ENCODE results near the gene CCHCR1.

The CCHCR1 gene

DNA sequence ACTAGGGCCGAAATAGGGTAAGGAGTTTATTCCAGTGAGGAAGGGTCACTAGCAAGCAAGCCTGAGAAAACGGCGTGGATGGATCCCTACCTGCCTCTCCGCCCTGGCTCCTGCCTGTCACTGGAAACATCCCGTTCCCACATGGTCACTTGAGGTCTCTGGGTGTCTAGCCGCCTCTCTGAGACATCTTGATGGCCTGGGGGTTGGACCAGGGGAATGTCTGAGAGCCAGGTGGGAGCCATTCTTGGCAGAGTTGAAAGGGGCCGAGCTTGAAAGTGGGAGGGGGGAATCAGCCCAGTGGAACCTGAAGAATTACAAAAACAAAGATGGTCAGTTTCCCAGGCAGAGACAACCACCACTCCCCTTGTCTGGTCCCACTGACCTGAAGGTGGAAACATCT is 961 bp downstream of the CCHCR1 start:
- DNase-seq (ENCODE audit: low read depth in 2 of 2): no peak

DNA sequence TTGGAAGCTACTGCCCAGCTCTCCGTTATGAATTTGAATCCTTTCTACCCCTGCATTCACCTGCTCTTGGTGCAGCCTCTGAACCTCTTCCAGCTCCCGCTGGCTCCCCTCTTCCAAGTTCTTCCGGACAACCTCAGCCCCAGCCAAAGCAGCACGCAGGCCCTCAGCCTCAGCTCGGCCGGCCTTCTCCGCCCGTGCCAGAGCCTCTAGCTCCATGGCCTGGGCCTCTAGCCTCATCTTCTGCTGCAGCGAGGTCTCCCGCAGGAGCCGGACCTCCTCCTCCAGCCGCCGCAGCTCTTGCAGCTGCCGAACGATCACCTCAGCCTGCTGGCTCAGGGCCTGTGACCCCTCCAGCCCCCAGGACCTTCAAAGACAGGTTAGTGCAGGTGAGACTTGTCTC is 3.2 kb downstream of the CCHCR1 start:
- DNase-seq (ENCODE audit: low read depth in 2 of 2): no peak
- no peak overlapping the region for H3K4me3 ChIP-seq (replicated peaks in 1 of 2; ENCODE audit: low read depth in 2 of 2, low read length in 2 of 2)
- TF ChIP-seq, protein P1, sequence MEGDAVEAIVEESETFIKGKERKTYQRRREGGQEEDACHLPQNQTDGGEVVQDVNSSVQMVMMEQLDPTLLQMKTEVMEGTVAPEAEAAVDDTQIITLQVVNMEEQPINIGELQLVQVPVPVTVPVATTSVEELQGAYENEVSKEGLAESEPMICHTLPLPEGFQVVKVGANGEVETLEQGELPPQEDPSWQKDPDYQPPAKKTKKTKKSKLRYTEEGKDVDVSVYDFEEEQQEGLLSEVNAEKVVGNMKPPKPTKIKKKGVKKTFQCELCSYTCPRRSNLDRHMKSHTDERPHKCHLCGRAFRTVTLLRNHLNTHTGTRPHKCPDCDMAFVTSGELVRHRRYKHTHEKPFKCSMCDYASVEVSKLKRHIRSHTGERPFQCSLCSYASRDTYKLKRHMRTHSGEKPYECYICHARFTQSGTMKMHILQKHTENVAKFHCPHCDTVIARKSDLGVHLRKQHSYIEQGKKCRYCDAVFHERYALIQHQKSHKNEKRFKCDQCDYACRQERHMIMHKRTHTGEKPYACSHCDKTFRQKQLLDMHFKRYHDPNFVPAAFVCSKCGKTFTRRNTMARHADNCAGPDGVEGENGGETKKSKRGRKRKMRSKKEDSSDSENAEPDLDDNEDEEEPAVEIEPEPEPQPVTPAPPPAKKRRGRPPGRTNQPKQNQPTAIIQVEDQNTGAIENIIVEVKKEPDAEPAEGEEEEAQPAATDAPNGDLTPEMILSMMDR (IDR thresholded peaks at IDR 0.05; ENCODE audit: low read depth, low read length): no peak

More for the DNA sequence above, 961 bp downstream of the CCHCR1 start:
- TF ChIP-seq, protein P1 (IDR thresholded peaks at IDR 0.05; ENCODE audit: low read depth, low read length): no peak
- H3K4me3 ChIP-seq (replicated peaks in 1 of 2; ENCODE audit: low read depth in 2 of 2, low read length in 2 of 2): no peak overlapping the region

DNA sequence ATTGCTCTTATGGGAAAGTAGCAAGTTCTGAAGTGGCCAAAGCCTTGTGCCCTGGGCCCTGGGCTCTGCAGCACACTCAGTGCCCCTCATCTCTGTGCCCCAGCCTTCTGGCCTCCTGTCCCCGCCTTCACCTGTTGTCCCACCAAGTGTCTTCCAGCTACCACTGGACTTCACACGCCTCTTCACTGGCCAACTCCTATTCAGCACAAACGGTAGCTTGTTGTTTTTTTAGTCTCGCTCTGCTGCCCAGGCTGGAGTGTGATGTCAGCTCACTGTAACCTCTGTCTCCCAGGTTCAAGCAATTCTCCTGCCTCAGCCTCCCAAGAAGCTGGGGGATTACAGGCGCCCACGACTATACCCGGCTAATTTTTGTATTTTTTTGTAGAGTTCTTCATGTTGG is 4.8 kb downstream of the CCHCR1 start:
- DNase-seq (ENCODE audit: low read depth in 2 of 2): no peak
- H3K4me3 ChIP-seq (replicated peaks in 1 of 2; ENCODE audit: low read depth in 2 of 2, low read length in 2 of 2): no peak overlapping the region
- TF ChIP-seq, protein P1 (IDR thresholded peaks at IDR 0.05; ENCODE audit: low read depth, low read length): no peak

DNA sequence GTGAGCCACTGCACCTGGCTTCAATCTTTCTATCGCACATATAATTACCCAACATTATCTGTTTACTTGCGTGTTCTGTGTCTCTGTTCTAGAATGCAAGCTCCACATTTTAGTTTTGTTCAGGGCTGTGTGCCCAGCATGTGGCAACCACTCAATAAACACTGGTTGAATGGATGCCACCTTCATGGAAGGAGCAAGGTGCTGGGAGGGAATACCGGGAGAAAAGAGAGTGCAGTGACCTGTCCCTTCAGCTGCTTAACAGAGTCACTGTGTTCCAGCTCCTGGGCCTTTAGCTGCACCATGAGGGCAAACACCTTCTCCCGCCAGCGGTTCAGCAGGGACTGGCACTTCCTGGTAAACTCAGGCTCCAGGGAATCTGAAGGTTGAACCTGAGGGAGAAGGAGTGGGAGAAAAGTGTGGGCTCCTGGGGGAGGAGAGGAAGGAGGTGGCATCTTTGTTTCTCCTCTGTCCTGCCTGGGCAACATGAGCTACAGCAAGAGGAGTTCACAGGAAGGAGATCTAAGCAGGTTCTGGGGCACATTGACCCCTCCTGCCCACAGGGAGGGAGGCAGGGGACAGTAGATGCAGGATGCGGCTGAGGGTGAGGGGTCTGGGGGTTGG is 7.7 kb downstream of the CCHCR1 start:
- TF ChIP-seq, protein P1 (IDR thresholded peaks at IDR 0.05; ENCODE audit: low read depth, low read length): no peak
- no peak overlapping the region for H3K4me3 ChIP-seq (replicated peaks in 1 of 2; ENCODE audit: low read depth in 2 of 2, low read length in 2 of 2)
- DNase-seq (ENCODE audit: low read depth in 2 of 2): no peak

DNA sequence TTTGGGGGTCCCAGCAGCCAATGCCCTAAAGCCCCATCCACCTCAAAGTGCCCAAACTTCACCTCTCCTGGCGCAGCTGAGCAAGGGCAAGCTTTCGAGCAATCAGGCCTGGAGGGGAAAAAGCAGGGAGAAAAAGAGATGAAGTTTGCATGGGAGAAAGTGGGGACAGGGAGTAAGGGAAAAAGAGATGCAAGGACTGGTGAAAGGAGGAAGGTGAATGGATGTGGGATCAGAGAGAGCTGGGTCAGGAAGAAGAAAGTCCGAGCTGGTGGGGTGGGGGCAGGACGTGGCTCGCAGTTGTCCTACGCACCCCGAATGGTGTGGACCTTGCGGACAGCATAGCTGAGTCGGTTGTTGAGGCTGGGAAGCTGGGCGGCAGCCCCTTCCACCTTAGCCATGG is 12.2 kb downstream of the CCHCR1 start:
- DNase-seq (ENCODE audit: low read depth in 2 of 2): no peak
- no peak overlapping the region for H3K4me3 ChIP-seq (replicated peaks in 1 of 2; ENCODE audit: low read depth in 2 of 2, low read length in 2 of 2)
- TF ChIP-seq, protein P1 (IDR thresholded peaks at IDR 0.05; ENCODE audit: low read depth, low read length): no peak

DNA sequence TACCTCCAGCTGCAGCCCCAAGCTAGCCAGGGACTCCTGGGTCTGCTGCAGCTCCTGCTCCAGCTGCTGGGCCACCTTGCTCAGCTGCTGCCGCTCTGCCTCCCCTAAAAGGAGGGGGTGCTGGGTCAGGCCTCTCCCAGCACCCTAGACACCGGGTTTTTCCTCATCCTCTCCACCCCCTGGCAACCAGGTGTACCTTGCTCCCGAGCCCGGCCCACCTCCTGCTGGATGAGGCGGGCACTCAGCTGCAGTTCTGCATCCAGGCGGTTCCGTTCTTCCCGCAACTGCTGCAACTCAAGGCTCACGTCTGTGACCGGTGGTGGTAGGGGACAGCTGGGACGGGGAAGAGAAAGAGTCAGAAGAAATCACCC is 12.6 kb downstream of the CCHCR1 start:
- no peak overlapping the region for H3K4me3 ChIP-seq (replicated peaks in 1 of 2; ENCODE audit: low read depth in 2 of 2, low read length in 2 of 2)
- DNase-seq (ENCODE audit: low read depth in 2 of 2): no peak
- TF ChIP-seq, protein P1 (IDR thresholded peaks at IDR 0.05; ENCODE audit: low read depth, low read length): no peak
